HEK293 (cell line): ENCODE data around the gene PRDX2.

Experiments
- CTCF ChIA-PET: fragments of 350-600 bp; formaldehyde crosslinking; extraction: SDS; loops from one replicate; lab custom pipeline; 2021; ENCODE audit warnings: antibody characterized with exemption; lab: Yijun Ruan, JAX
- POLR2A ChIA-PET: fragments of 300-600 bp; formaldehyde crosslinking; extraction: SDS; loops from one replicate; lab custom pipeline; 2020; ENCODE audit warnings: antibody characterized with exemption, inconsistent platforms; lab: Yijun Ruan, JAX
- H3K27ac ChIP-seq: fragments of 200-500 bp; sonication (Bioruptor generic); 2 replicates; pipeline ENCODE4 v1.5.1; 2014; ENCODE audit warnings: low read depth, low read length, control low read depth, inconsistent platforms; ENCODE audit errors: extremely low read depth
- H3K36me3 ChIP-seq, 2 experiments: fragments of 200-500 bp in 1 of 2; sonication (Bioruptor generic) in 1 of 2; 1 replicate in 1 of 2; 2 replicates in 1 of 2; pipeline ENCODE4 v1.5.1; 2014 to 2017; ENCODE audit warnings: inconsistent platforms in 2 of 2, low read length in 2 of 2; ENCODE audit not compliant: control insufficient read depth in 2 of 2, insufficient read depth in 1 of 2
- H3K4me1 ChIP-seq: fragments of 200-500 bp; sonication (Bioruptor generic); 2 replicates; pipeline ENCODE4 v1.5.1; 2014; ENCODE audit warnings: mild to moderate bottlenecking, low read length, inconsistent platforms; ENCODE audit not compliant: control insufficient read depth, insufficient read depth
- H3K4me3 ChIP-seq: 2 replicates; pipeline ENCODE4 v1.5.1; 2011; ENCODE audit warnings: low read depth, mild to moderate bottlenecking, control low read depth, low read length, moderate library complexity
- H3K9me3 ChIP-seq: fragments of 200-500 bp; sonication (Bioruptor generic); 2 replicates; pipeline ENCODE4 v1.5.1; 2014; ENCODE audit warnings: low read depth, low read length, inconsistent platforms; ENCODE audit not compliant: control insufficient read depth, insufficient read depth
- ATF2 ChIP-seq: fragments of 450-650 bp; formaldehyde crosslinking; IDR thresholded peaks from 2 replicates; pipeline ENCODE4 v1.5.1; 2016; ENCODE audit warnings: missing biosample characterization, missing genetic modification characterization, low read depth
- EGR2 ChIP-seq: fragments of 450-650 bp; formaldehyde crosslinking; IDR thresholded peaks from 2 replicates; pipeline ENCODE4 v1.5.1; 2016; ENCODE audit warnings: low read depth, missing biosample characterization, missing genetic modification characterization
- GLI4 ChIP-seq: fragments of 450-650 bp; formaldehyde crosslinking; IDR thresholded peaks from 2 replicates; pipeline ENCODE4 v1.5.1; 2016; ENCODE audit warnings: missing biosample characterization, missing genetic modification characterization
- KLF17 ChIP-seq: fragments of 450-650 bp; formaldehyde crosslinking; IDR thresholded peaks from 2 replicates; pipeline ENCODE4 v1.5.1; 2016; ENCODE audit warnings: missing biosample characterization, missing genetic modification characterization
- KLF8 ChIP-seq: fragments of 450-650 bp; formaldehyde crosslinking; IDR thresholded peaks from 2 replicates; pipeline ENCODE4 v1.5.1; 2016; ENCODE audit warnings: missing biosample characterization, missing genetic modification characterization
- MYNN ChIP-seq: fragments of 450-650 bp; formaldehyde crosslinking; IDR thresholded peaks from 2 replicates; pipeline ENCODE4 v1.5.1; 2016; ENCODE audit warnings: missing biosample characterization, missing genetic modification characterization, borderline replicate concordance
- PRDM6 ChIP-seq: fragments of 450-650 bp; formaldehyde crosslinking; IDR thresholded peaks from 2 replicates; pipeline ENCODE4 v1.5.1; 2017; ENCODE audit warnings: missing biosample characterization, missing genetic modification characterization
- REST ChIP-seq: fragments of 450-650 bp; formaldehyde crosslinking; IDR thresholded peaks from 2 replicates; pipeline ENCODE4 v1.5.1; 2016; ENCODE audit warnings: missing biosample characterization, missing genetic modification characterization
- SETDB1 ChIP-seq: IDR thresholded peaks from one replicate; pipeline ENCODE4 v1.6.1; 2017; ENCODE audit warnings: mild to moderate bottlenecking, low read length, moderate library complexity, mixed read lengths; ENCODE audit not compliant: insufficient read length
- TCF7L2 ChIP-seq: IDR thresholded peaks from 2 replicates; pipeline ENCODE4 v1.6.1; 2011; ENCODE audit warnings: low read depth, mild to moderate bottlenecking, inconsistent platforms, low read length, moderate library complexity, borderline replicate concordance
- ZBTB20 ChIP-seq: fragments of 450-650 bp; formaldehyde crosslinking; IDR thresholded peaks from 2 replicates; pipeline ENCODE4 v1.5.1; 2016; ENCODE audit warnings: missing biosample characterization, missing genetic modification characterization
- ZBTB48 ChIP-seq: fragments of 450-650 bp; formaldehyde crosslinking; IDR thresholded peaks from 2 replicates; pipeline ENCODE4 v1.5.1; 2016; ENCODE audit warnings: missing biosample characterization, missing genetic modification characterization
- ZFP69B ChIP-seq: fragments of 450-650 bp; formaldehyde crosslinking; IDR thresholded peaks from 2 replicates; pipeline ENCODE4 v1.5.1; 2016; ENCODE audit warnings: missing biosample characterization, missing genetic modification characterization
- ZIC2 ChIP-seq: fragments of 450-650 bp; formaldehyde crosslinking; IDR thresholded peaks from 2 replicates; pipeline ENCODE4 v1.5.1; 2016; ENCODE audit warnings: missing biosample characterization, missing genetic modification characterization
- ZNF2 ChIP-seq: fragments of 450-650 bp; formaldehyde crosslinking; IDR thresholded peaks from 2 replicates; pipeline ENCODE4 v1.5.1; 2016; ENCODE audit warnings: missing biosample characterization, missing genetic modification characterization
- ZNF211 ChIP-seq: fragments of 450-650 bp; formaldehyde crosslinking; IDR thresholded peaks from 2 replicates; pipeline ENCODE4 v1.5.1; 2016; ENCODE audit warnings: low read depth, missing biosample characterization, missing genetic modification characterization
- ZNF239 ChIP-seq: fragments of 450-650 bp; formaldehyde crosslinking; IDR thresholded peaks from 2 replicates; pipeline ENCODE4 v1.5.1; 2016; ENCODE audit warnings: missing biosample characterization, missing genetic modification characterization
- ZNF394 ChIP-seq: fragments of 450-650 bp; formaldehyde crosslinking; IDR thresholded peaks from 2 replicates; pipeline ENCODE4 v1.5.1; 2016; ENCODE audit warnings: missing biosample characterization, missing genetic modification characterization, mild to moderate bottlenecking, moderate library complexity, borderline replicate concordance
- ZNF404 ChIP-seq: fragments of 450-650 bp; formaldehyde crosslinking; IDR thresholded peaks from 2 replicates; pipeline ENCODE4 v1.5.1; 2017; ENCODE audit warnings: missing biosample characterization, missing genetic modification characterization
- ZNF416 ChIP-seq: fragments of 450-650 bp; formaldehyde crosslinking; IDR thresholded peaks from 2 replicates; pipeline ENCODE4 v1.5.1; 2016; ENCODE audit warnings: missing biosample characterization, missing genetic modification characterization
- ZNF510 ChIP-seq: fragments of 450-650 bp; formaldehyde crosslinking; IDR thresholded peaks from 2 replicates; pipeline ENCODE4 v1.5.1; 2018; ENCODE audit warnings: mild to moderate bottlenecking, missing genetic modification characterization, missing biosample characterization; ENCODE audit not compliant: insufficient replicate concordance
- ZNF513 ChIP-seq: fragments of 450-650 bp; IDR thresholded peaks from 2 replicates; pipeline ENCODE4 v1.5.1; 2018; ENCODE audit warnings: missing biosample characterization, missing genetic modification characterization
- ZNF544 ChIP-seq: fragments of 450-650 bp; formaldehyde crosslinking; IDR thresholded peaks from 2 replicates; pipeline ENCODE4 v1.5.0; 2017; ENCODE audit warnings: missing biosample characterization, missing genetic modification characterization
- ZNF561 ChIP-seq: fragments of 450-650 bp; IDR thresholded peaks from 2 replicates; pipeline ENCODE4 v1.5.1; 2018; ENCODE audit warnings: missing biosample characterization, missing genetic modification characterization, borderline replicate concordance
- ZNF585B ChIP-seq: fragments of 450-650 bp; formaldehyde crosslinking; IDR thresholded peaks from 2 replicates; pipeline ENCODE4 v1.5.1; 2016; ENCODE audit warnings: missing biosample characterization, missing genetic modification characterization
- ZNF658 ChIP-seq: fragments of 450-650 bp; formaldehyde crosslinking; IDR thresholded peaks from 2 replicates; pipeline ENCODE4; 2016; ENCODE audit warnings: missing biosample characterization, missing genetic modification characterization
- ZNF830 ChIP-seq: fragments of 450-650 bp; IDR thresholded peaks from 2 replicates; pipeline ENCODE4 v1.5.0; 2018; ENCODE audit warnings: missing biosample characterization, missing genetic modification characterization, low read depth, mild to moderate bottlenecking, moderate library complexity
- ZNF837 ChIP-seq: fragments of 450-650 bp; formaldehyde crosslinking; IDR thresholded peaks from 2 replicates; pipeline ENCODE4 v1.5.1; 2016; ENCODE audit warnings: missing biosample characterization, missing genetic modification characterization

Gene PRDX2

GRCh38 chr19:12806242-12807081 lies 4.9 kb upstream of the PRDX2 start, which contains the start of gene RNASEH2A:
RNASEH2A (plus strand) TSS chr19:12806584; CDS start chr19:12806674, 90 bp downstream.
- H3K4me3 ChIP-seq = peak within 1 kb of the TSS; percentile 68
- no peaks in the 10 kb centered on the region for H3K9me3 ChIP-seq
- ChIA-PET POLR2A (interaction anchor here (0.5 to 1.5 kb wide), 10 partner anchors 11 to 105 kb away, joined by 3 to 10 read pairs (median 4); partner anchors contain the start of genes JUNB and RTBDN), CTCF (interaction anchor here (0.7 to 16.5 kb wide), 3 partner anchors 9 to 111 kb away, joined by 3 to 386 read pairs (median 8); no protein-coding TSS in a partner anchor)
- no peaks in the 10 kb centered on the region; the same call in 1 of the 2 replicates for H3K4me1 ChIP-seq
- H3K36me3 ChIP-seq = peaks cover 33 to 37% of the 10 kb centered on the region in 2 experiments; a peak in 2 of 3 replicates
- H3K27ac ChIP-seq = peak within 1 kb of the TSS; percentile 75
- TF ChIP-seq EGR2 (tag by site-specific recombination) (no peak), ZIC2 (peak; percentile 73), TCF7L2 (no peak), ZNF837 (tag by site-specific recombination) (no peak), ZNF394 (peak; percentile 36; the same call in 1 of the 2 replicates), ZNF2 (peak; percentile 77), SETDB1 (no peak), ZNF416 (tag by site-specific recombination) (0 out of 2 replicates have a peak, but pooled peaks have one; percentile 40), ZBTB48 (tag by site-specific recombination) (peak; percentile 67), ZNF830 (tag by site-specific recombination) (no peak), MYNN (tag by site-specific recombination) (no peak), KLF17 (peak; percentile 97), ZNF404 (tag by site-specific recombination) (no peak), ZNF510 (no peak), REST (tag by site-specific recombination) (0 out of 2 replicates have a peak, but pooled peaks have one; percentile 31), ZBTB20 (peak; percentile 99), ATF2 (tag by site-specific recombination) (no peak), ZNF211 (tag by site-specific recombination) (no peak), ZNF513 (tag by site-specific recombination) (no peak), ZNF239 (tag by site-specific recombination) (peak; percentile 75; the same call in 1 of the 2 replicates), ZFP69B (tag by site-specific recombination) (0 out of 2 replicates have a peak, but pooled peaks have one; percentile 46), ZNF658 (tag by site-specific recombination) (no peak), ZNF585B (tag by site-specific recombination) (no peak), KLF8 (tag by site-specific recombination) (peak; percentile 91), ZNF544 (tag by site-specific recombination) (no peak), PRDM6 (tag by site-specific recombination) (no peak), GLI4 (no peak), ZNF561 (peak; percentile 98)
